WTC11 (cell line): ENCODE measurements around the gene ACIN1. TPM values are rescaled to one million over a fixed set of nuclear protein-coding genes. Genes with fewer than 3 reads are reported as not detected.

Source experiments
- ATAC-seq: fragments of 200-7000 bp; cut with Tn5 transposase; 2 replicates; pipeline ENCODE4 v1.10.0; 2021; ENCODE audit warnings: mild to moderate bottlenecking, moderate library complexity
- CTCF ChIA-PET: fragments of 300-600 bp; sonication (Branson Sonifier 250); formaldehyde crosslinking; loops from one replicate; lab custom pipeline; 2021; ENCODE audit warnings: antibody characterized with exemption; lab: Charles Lee
- POLR2A ChIA-PET: fragments of 350-600 bp; sonication (Branson Sonifier 250); formaldehyde crosslinking; loops from one replicate; lab custom pipeline; 2021; ENCODE audit warnings: antibody characterized with exemption; lab: Charles Lee
- DNase-seq: peaks from one replicate; pipeline ENCODE4 v3.0.0; 2021; ENCODE audit warnings: low spot score
- H3K27ac Mint-ChIP-seq: 2 replicates; pipeline ENCODE4 v1.8.0; 2021; ENCODE audit warnings: mixed read lengths
- H3K27me3 Mint-ChIP-seq: 2 replicates; pipeline ENCODE4 v1.8.0; 2021; ENCODE audit warnings: low read depth, mild to moderate bottlenecking, moderate library complexity, mixed read lengths
- H3K36me3 Mint-ChIP-seq: 2 replicates; pipeline ENCODE4 v1.8.0; 2021; ENCODE audit warnings: mixed read lengths
- H3K4me1 Mint-ChIP-seq: 2 replicates; pipeline ENCODE4 v1.8.0; 2022; ENCODE audit warnings: mixed read lengths
- H3K4me3 Mint-ChIP-seq: 2 replicates; pipeline ENCODE4 v1.8.0; 2021; ENCODE audit warnings: mild to moderate bottlenecking, moderate library complexity, mixed read lengths
- H3K9me3 Mint-ChIP-seq: 2 replicates; pipeline ENCODE4 v1.8.0; 2021; ENCODE audit warnings: mixed read lengths
- AR ChIP-seq: fragments of 250-450 bp; sonication (Bioruptor Pico); IDR thresholded peaks from 2 replicates; pipeline ENCODE4 v1.9.0; 2021; ENCODE audit warnings: mild to moderate bottlenecking
- ERG ChIP-seq: fragments of 250-450 bp; sonication (Bioruptor Pico); IDR thresholded peaks from 2 replicates; pipeline ENCODE4 v1.8.0; 2021; ENCODE audit warnings: mild to moderate bottlenecking
- FOXJ3 ChIP-seq: sonication (generic); formaldehyde crosslinking; IDR thresholded peaks from 2 replicates; pipeline ENCODE4 v1.9.0; 2021; ENCODE audit warnings: missing genetic modification reagents, mild to moderate bottlenecking, borderline replicate concordance
- IRF1 ChIP-seq: sonication (generic); formaldehyde crosslinking; IDR thresholded peaks from 2 replicates; pipeline ENCODE4 v1.8.0; 2023; ENCODE audit warnings: missing genetic modification reagents
- KAT7 ChIP-seq: sonication (generic); formaldehyde crosslinking; IDR thresholded peaks from 2 replicates; pipeline ENCODE4 v1.8.1; 2023; ENCODE audit warnings: missing genetic modification reagents, mild to moderate bottlenecking, borderline replicate concordance
- MYBL2 ChIP-seq: sonication (generic); formaldehyde crosslinking; IDR thresholded peaks from 2 replicates; pipeline ENCODE4 v1.8.1; 2023; ENCODE audit warnings: mild to moderate bottlenecking, moderate library complexity, missing genetic modification reagents
- NFE2L1 ChIP-seq: sonication (generic); formaldehyde crosslinking; IDR thresholded peaks from 2 replicates; pipeline ENCODE4 v1.8.1; 2023; ENCODE audit warnings: missing genetic modification reagents
- NFYB ChIP-seq: sonication (generic); formaldehyde crosslinking; conservative IDR thresholded peaks from 2 replicates; pipeline ENCODE4 v1.8.0; 2022; ENCODE audit warnings: low read depth, missing genetic modification reagents
- NR1H2 ChIP-seq: sonication (generic); formaldehyde crosslinking; IDR thresholded peaks from 2 replicates; pipeline ENCODE4 v1.9.0; 2021; ENCODE audit warnings: mild to moderate bottlenecking, moderate library complexity, missing genetic modification reagents
- NR2C2 ChIP-seq: sonication (generic); formaldehyde crosslinking; IDR thresholded peaks from 2 replicates; pipeline ENCODE4 v1.8.0; 2022; ENCODE audit warnings: mild to moderate bottlenecking, missing genetic modification reagents
- PRDM15 ChIP-seq: sonication (generic); formaldehyde crosslinking; IDR thresholded peaks from 2 replicates; pipeline ENCODE4 v1.8.0; 2022; ENCODE audit warnings: missing genetic modification reagents
- TEAD1 ChIP-seq: sonication (generic); formaldehyde crosslinking; IDR thresholded peaks from 2 replicates; pipeline ENCODE4 v1.8.0; 2022; ENCODE audit warnings: mild to moderate bottlenecking, missing genetic modification reagents
- ZNF281 ChIP-seq: sonication (generic); formaldehyde crosslinking; IDR thresholded peaks from 2 replicates; pipeline ENCODE4 v1.8.0; 2023; ENCODE audit warnings: mild to moderate bottlenecking, missing genetic modification reagents
- ZNF416 ChIP-seq: fragments of 250-450 bp; sonication (Bioruptor Pico); IDR thresholded peaks from 2 replicates; pipeline ENCODE4 v1.9.0; 2021; ENCODE audit warnings: mild to moderate bottlenecking, inconsistent platforms
- total RNA-seq: library from RNA; stranded (reverse); gene quantifications from 3 replicates; pipeline ENCODE4 v1.2.3, GENCODE V29; 2021

The ACIN1 gene
- total RNA-seq, 1 experiment from 2014 or later: 229 TPM

- no peak for DNase-seq
- no peak overlapping the region for H3K4me3 Mint-ChIP-seq
- peaks cover 70% of the 10 kb centered on the region for H3K36me3 Mint-ChIP-seq
- no peak overlapping the region for H3K27ac Mint-ChIP-seq
- H3K4me1 Mint-ChIP-seq: peaks cover 9% of the 10 kb centered on the region
- H3K27me3 Mint-ChIP-seq: no peaks in the 10 kb centered on the region
- ATAC-seq: no peak
- POLR2A ChIA-PET: no interaction called here
- TF ChIP-seq ZNF416 (no peak), AR (CRISPR knock-in tag) (no peak), NFYB (CRISPR knock-in tag) (no peak), ZNF281 (CRISPR knock-in tag) (no peak), NFE2L1 (CRISPR knock-in tag) (no peak), FOXJ3 (no peak), PRDM15 (CRISPR knock-in tag) (no peak), ERG (no peak)
- CTCF ChIA-PET: interaction anchor here (1.2 to 1.8 kb wide), 2 partner anchors 13 to 22 kb away, joined by 5 to 8 read pairs; no protein-coding TSS in a partner anchor
- H3K9me3 Mint-ChIP-seq: no peaks in the 10 kb centered on the region
Observed at GRCh38 chr14:23090254-23090636, 4.7 kb downstream of the ACIN1 start.

GRCh38 chr14:23089498-23090253 is 5.3 kb downstream of the ACIN1 start:
- no peak overlapping the region for H3K4me3 Mint-ChIP-seq

More at GRCh38 chr14:23089498-23090253, 5.3 kb downstream of the ACIN1 start:
- peaks cover 76% of the 10 kb centered on the region for H3K36me3 Mint-ChIP-seq
- ChIA-PET POLR2A (no interaction called here), CTCF (interaction anchor here (1.2 to 1.8 kb wide), 2 partner anchors 13 to 21 kb away, joined by 5 to 8 read pairs; no protein-coding TSS in a partner anchor)
- no peaks in the 10 kb centered on the region for H3K9me3 Mint-ChIP-seq
- TF ChIP-seq NR2C2 (no peak), NR1H2 (CRISPR knock-in tag) (no peak), KAT7 (CRISPR knock-in tag) (no peak), MYBL2 (CRISPR knock-in tag) (no peak), PRDM15 (CRISPR knock-in tag) (no peak), TEAD1 (no peak), IRF1 (no peak)
- ATAC-seq: no peak
- peaks cover 9% of the 10 kb centered on the region for H3K4me1 Mint-ChIP-seq
- no peaks in the 10 kb centered on the region for H3K27me3 Mint-ChIP-seq
- H3K27ac Mint-ChIP-seq: no peak overlapping the region
- DNase-seq: no peak
